ENCODE results near the gene SLC29A3.

SLC29A3 gene

DNA sequence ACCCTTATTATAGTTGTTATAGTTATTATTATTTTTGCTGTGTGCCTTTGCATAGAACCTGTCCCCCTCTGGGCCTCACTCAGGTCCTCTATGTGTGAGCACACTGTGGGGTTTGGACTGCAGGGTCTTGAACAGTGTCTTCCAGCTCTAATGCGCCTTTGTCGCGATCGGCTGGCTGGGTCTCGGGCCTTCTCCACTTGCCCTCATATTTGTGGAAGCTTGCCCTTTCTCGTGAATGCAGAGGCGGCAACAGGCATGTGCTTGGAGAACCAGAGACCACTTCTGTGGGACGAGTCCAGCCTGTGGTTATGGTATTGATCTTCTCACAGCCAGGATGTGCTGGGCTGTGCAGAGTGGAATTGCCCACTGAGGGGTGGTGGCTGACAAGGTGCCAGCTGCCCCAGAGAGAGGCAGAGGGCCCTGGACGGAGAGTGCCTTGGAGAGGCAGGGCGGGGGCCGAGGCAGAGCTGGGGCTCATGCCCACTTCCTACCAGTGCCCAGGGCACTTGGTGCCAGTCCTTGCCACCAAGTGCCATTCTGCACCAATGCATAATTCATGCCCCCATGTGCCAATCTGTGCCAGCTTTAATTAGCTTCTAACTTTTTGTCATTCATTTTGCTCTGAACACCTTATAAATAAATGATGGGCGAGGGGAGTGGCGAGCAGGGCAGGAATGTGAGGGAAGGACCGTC, 70.9 kb downstream of the SLC29A3 start:
- no peak for DNase-seq (ENCODE audit: low read depth)
- Histone ChIP-seq H3K9ac (ENCODE audit: low read length) (no peak overlapping the region), H3K4me3 (ENCODE audit: low read length) (no peak overlapping the region), H3K4me1 (ENCODE audit: control insufficient read depth, insufficient read depth, low read length) (no peaks in the 10 kb centered on the region), H3K36me3 (ENCODE audit: control insufficient read depth, insufficient read depth, low read length, severe bottlenecking) (no peaks in the 10 kb centered on the region), H3K9me3 (ENCODE audit: control insufficient read depth, low read length) (no peaks in the 10 kb centered on the region), H3K27me3 (replicated peaks; ENCODE audit: control insufficient read depth, insufficient read depth, low read length) (peaks cover 66% of the 10 kb centered on the region)

- Histone ChIP-seq H3K36me3 (ENCODE audit: control insufficient read depth, insufficient read depth, low read length, severe bottlenecking) (no peaks in the 10 kb centered on the region), H3K27me3 (replicated peaks; ENCODE audit: control insufficient read depth, insufficient read depth, low read length) (peaks cover 71% of the 10 kb centered on the region), H3K4me3 (ENCODE audit: low read length) (no peak overlapping the region), H3K9ac (ENCODE audit: low read length) (no peak overlapping the region), H3K4me1 (ENCODE audit: control insufficient read depth, insufficient read depth, low read length) (no peaks in the 10 kb centered on the region), H3K9me3 (ENCODE audit: control insufficient read depth, low read length) (no peaks in the 10 kb centered on the region)
- no peak for DNase-seq (ENCODE audit: low read depth)
These were observed 71.4 kb downstream of the SLC29A3 start for GRCh38 chr10:71390461-71390835.

GRCh38 chr10:71390921-71391690, 72.0 kb downstream of the SLC29A3 start:
- DNase-seq (ENCODE audit: low read depth): no peak
- no peak overlapping the region for H3K9ac ChIP-seq (ENCODE audit: low read length)
- peaks cover 78% of the 10 kb centered on the region for H3K27me3 ChIP-seq (replicated peaks; ENCODE audit: control insufficient read depth, insufficient read depth, low read length)
- H3K4me3 ChIP-seq (ENCODE audit: low read length): no peak overlapping the region
- no peaks in the 10 kb centered on the region for H3K4me1 ChIP-seq (ENCODE audit: control insufficient read depth, insufficient read depth, low read length)
- H3K36me3 ChIP-seq (ENCODE audit: control insufficient read depth, insufficient read depth, low read length, severe bottlenecking): no peaks in the 10 kb centered on the region
- H3K9me3 ChIP-seq (ENCODE audit: control insufficient read depth, low read length): no peaks in the 10 kb centered on the region

- peaks cover 78% of the 10 kb centered on the region for H3K27me3 ChIP-seq (replicated peaks; ENCODE audit: control insufficient read depth, insufficient read depth, low read length)
- no peaks in the 10 kb centered on the region for H3K9me3 ChIP-seq (ENCODE audit: control insufficient read depth, low read length)
- DNase-seq (ENCODE audit: low read depth): no peak
- H3K9ac ChIP-seq (ENCODE audit: low read length): no peak overlapping the region
- H3K4me3 ChIP-seq (ENCODE audit: low read length): no peak overlapping the region
- H3K4me1 ChIP-seq (ENCODE audit: control insufficient read depth, insufficient read depth, low read length): no peaks in the 10 kb centered on the region
- H3K36me3 ChIP-seq (ENCODE audit: control insufficient read depth, insufficient read depth, low read length, severe bottlenecking): no peaks in the 10 kb centered on the region
These were observed 72.6 kb downstream of the SLC29A3 start for GRCh38 chr10:71391701-71392100.

- Histone ChIP-seq H3K9me3 (ENCODE audit: control insufficient read depth, low read length) (no peaks in the 10 kb centered on the region), H3K4me1 (ENCODE audit: control insufficient read depth, insufficient read depth, low read length) (peaks cover 2% of the 10 kb centered on the region), H3K9ac (ENCODE audit: low read length) (no peak overlapping the region), H3K27me3 (replicated peaks; ENCODE audit: control insufficient read depth, insufficient read depth, low read length) (peaks cover 80% of the 10 kb centered on the region), H3K4me3 (ENCODE audit: low read length) (no peak overlapping the region), H3K36me3 (ENCODE audit: control insufficient read depth, insufficient read depth, low read length, severe bottlenecking) (no peaks in the 10 kb centered on the region)
- no peak for DNase-seq (ENCODE audit: low read depth)
These were observed 73.2 kb downstream of the SLC29A3 start for GRCh38 chr10:71392292-71392691.

- no peak overlapping the region for H3K4me3 ChIP-seq (ENCODE audit: low read length)
- H3K27me3 ChIP-seq (replicated peaks; ENCODE audit: control insufficient read depth, insufficient read depth, low read length): peaks cover 84% of the 10 kb centered on the region
- H3K4me1 ChIP-seq (ENCODE audit: control insufficient read depth, insufficient read depth, low read length): peaks cover 7% of the 10 kb centered on the region
- no peak overlapping the region for H3K9ac ChIP-seq (ENCODE audit: low read length)
- no peaks in the 10 kb centered on the region for H3K9me3 ChIP-seq (ENCODE audit: control insufficient read depth, low read length)
- DNase-seq (ENCODE audit: low read depth): no peak
- H3K36me3 ChIP-seq (ENCODE audit: control insufficient read depth, insufficient read depth, low read length, severe bottlenecking): no peaks in the 10 kb centered on the region
These were observed 74.0 kb downstream of the SLC29A3 start for GRCh38 chr10:71392791-71393781.

- Histone ChIP-seq H3K27me3 (replicated peaks; ENCODE audit: control insufficient read depth, insufficient read depth, low read length) (peaks cover 86% of the 10 kb centered on the region), H3K9me3 (ENCODE audit: control insufficient read depth, low read length) (no peaks in the 10 kb centered on the region), H3K4me1 (ENCODE audit: control insufficient read depth, insufficient read depth, low read length) (peaks cover 7% of the 10 kb centered on the region), H3K36me3 (ENCODE audit: control insufficient read depth, insufficient read depth, low read length, severe bottlenecking) (no peaks in the 10 kb centered on the region), H3K9ac (ENCODE audit: low read length) (no peak overlapping the region), H3K4me3 (ENCODE audit: low read length) (no peak overlapping the region)
- no peak for DNase-seq (ENCODE audit: low read depth)
These were observed 74.9 kb downstream of the SLC29A3 start for GRCh38 chr10:71393841-71394475.

GRCh38 chr10:71394926-71395562, 76.0 kb downstream of the SLC29A3 start:
- Histone ChIP-seq H3K4me3 (ENCODE audit: low read length) (no peak overlapping the region), H3K27me3 (replicated peaks; ENCODE audit: control insufficient read depth, insufficient read depth, low read length) (peaks cover 86% of the 10 kb centered on the region), H3K9ac (ENCODE audit: low read length) (no peak overlapping the region), H3K9me3 (ENCODE audit: control insufficient read depth, low read length) (no peaks in the 10 kb centered on the region), H3K36me3 (ENCODE audit: control insufficient read depth, insufficient read depth, low read length, severe bottlenecking) (no peaks in the 10 kb centered on the region), H3K4me1 (ENCODE audit: control insufficient read depth, insufficient read depth, low read length) (peaks cover 7% of the 10 kb centered on the region)
- no peak for DNase-seq (ENCODE audit: low read depth)

DNA sequence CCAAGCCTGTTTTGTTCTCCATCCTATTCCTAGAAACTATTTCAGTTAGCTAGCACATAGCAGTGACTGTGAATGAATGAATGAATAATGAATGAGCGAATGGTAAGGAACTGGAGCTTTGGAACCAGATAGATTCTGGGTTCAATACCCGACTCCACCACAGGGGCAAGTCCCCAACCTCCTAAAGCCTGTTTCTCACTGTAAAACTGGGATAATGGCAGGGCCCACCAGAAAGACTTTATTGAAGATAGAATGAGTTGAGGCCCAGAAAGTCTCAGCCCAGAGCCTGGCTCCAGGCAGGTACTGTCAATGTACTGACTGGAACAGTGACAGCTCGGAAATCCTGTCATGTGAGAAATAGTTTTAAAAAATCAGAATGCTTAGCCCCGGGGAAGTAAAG, 76.6 kb downstream of the SLC29A3 start:
- no peak for DNase-seq (ENCODE audit: low read depth)
- H3K36me3 ChIP-seq (ENCODE audit: control insufficient read depth, insufficient read depth, low read length, severe bottlenecking): no peaks in the 10 kb centered on the region
- H3K4me1 ChIP-seq (ENCODE audit: control insufficient read depth, insufficient read depth, low read length): peaks cover 7% of the 10 kb centered on the region
- H3K9ac ChIP-seq (ENCODE audit: low read length): no peak overlapping the region
- H3K27me3 ChIP-seq (replicated peaks; ENCODE audit: control insufficient read depth, insufficient read depth, low read length): peaks cover 87% of the 10 kb centered on the region
- no peak overlapping the region for H3K4me3 ChIP-seq (ENCODE audit: low read length)
- no peaks in the 10 kb centered on the region for H3K9me3 ChIP-seq (ENCODE audit: control insufficient read depth, low read length)

DNA sequence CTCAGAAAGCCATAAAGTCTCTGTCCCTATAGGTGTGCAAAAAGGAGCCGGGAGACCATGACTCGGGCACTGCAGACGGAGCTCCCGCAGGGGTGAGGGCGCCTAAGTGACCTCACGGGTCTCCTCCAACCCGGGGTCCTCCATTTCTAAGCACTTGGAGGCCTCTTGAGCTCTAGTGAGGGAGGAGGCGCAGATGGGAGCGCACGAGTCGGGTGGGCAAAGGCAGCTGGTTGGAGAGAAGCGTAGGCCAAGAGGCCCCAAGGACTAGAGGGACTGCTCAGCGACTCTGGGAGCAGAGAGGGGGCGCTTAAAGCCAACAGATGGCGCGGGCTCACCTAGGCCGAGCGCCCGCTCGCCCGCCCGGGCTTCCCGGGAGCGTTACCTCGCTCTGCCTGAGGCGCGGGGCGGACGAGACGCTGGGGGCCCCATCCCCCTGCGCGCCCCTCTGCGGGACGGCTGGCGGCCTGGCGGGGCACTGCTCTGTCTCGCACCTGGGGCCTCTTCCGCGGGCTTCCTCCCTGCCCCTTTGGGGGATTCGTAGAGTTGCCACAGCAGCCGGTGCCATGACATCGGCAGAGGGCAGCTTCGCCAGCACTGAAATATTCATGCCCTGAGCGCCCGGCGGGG, 77.1 kb downstream of the SLC29A3 start:
- no peak overlapping the region for H3K4me3 ChIP-seq (ENCODE audit: low read length)
- H3K27me3 ChIP-seq (replicated peaks; ENCODE audit: control insufficient read depth, insufficient read depth, low read length): peaks cover 87% of the 10 kb centered on the region
- H3K9me3 ChIP-seq (ENCODE audit: control insufficient read depth, low read length): no peaks in the 10 kb centered on the region
- DNase-seq (ENCODE audit: low read depth): peak; percentile 10
- no peaks in the 10 kb centered on the region for H3K36me3 ChIP-seq (ENCODE audit: control insufficient read depth, insufficient read depth, low read length, severe bottlenecking)
- H3K4me1 ChIP-seq (ENCODE audit: control insufficient read depth, insufficient read depth, low read length): peaks cover 7% of the 10 kb centered on the region
- H3K9ac ChIP-seq (ENCODE audit: low read length): no peak overlapping the region
